ENCODE results near the gene CACNA1G.
A peak's percentile ranks its signal among the peaks of the same experiment; 100 is the strongest.

CACNA1G gene

DNA sequence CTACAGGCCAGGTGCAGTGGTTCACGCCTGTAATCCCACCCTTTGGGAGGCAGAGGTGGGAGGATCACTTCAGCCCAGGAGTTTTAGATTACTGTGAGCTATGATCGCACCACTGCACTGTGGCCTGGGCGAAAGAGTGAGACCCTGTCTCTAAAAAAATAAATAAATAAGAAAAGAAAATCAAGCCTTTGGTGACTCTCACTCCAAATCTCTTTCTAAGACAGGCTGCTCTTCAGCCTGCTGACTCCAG, 75.1 kb downstream of the CACNA1G start:
- no peak for DNase-seq

DNA sequence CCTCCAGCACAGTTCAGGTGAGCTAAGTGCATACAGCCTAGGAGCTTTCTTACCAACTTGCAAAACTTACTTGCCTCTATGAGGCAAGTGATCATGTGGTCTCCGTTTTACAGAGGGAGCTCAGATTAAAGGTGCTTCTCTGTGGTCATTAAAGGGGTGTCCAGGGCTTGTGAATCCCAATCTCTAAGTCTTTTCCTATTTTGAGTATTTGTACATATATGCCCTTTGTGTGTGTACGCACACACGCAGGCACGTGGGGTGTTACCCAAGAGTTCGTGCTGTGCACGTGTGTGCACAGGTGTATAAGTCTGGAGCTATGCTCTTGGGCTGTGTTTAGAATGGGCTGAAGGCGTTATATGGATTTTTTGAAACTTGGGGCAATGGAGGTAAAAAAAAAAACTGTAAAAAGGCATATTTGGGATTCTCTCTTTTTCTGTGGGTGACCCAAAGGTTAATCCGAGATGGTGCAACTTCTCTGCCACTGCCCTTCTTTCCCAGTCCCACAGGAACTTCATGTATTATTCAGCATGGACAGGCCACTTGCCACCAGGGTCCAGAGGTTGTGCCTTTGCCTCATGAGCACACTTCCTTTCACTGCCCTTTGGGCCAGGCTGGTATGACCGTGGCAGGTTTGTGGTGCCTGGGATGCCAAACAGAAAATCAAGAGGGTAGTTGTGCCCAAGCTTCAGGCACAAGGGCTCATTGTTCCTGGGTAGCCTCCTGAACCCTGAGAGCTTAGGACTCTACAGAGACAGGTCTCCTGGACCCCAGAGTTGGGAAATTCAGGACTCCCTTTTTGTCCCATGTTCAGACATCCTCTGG, 75.7 kb downstream of the CACNA1G start:
- DNase-seq, result no peak

DNA sequence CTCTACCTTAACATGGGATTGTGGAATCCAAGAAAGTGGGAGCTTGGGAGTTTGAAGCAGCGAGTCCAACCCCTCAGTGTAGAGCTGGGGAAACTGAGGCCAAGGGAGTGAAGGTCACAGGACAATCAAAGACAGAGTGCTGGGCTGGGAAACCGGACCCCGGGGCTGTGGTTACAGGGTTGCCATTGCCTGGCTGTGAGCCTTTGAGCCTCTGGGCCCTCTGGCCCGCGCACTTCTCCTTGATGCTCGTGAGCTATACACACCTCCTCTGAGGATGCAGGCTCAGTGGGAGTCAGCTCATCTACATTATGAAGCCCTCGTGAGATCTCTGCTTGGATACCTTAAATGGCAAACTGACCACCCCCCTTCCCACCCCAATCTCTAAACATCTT, 76.3 kb downstream of the CACNA1G start:
- no peak for DNase-seq

DNA sequence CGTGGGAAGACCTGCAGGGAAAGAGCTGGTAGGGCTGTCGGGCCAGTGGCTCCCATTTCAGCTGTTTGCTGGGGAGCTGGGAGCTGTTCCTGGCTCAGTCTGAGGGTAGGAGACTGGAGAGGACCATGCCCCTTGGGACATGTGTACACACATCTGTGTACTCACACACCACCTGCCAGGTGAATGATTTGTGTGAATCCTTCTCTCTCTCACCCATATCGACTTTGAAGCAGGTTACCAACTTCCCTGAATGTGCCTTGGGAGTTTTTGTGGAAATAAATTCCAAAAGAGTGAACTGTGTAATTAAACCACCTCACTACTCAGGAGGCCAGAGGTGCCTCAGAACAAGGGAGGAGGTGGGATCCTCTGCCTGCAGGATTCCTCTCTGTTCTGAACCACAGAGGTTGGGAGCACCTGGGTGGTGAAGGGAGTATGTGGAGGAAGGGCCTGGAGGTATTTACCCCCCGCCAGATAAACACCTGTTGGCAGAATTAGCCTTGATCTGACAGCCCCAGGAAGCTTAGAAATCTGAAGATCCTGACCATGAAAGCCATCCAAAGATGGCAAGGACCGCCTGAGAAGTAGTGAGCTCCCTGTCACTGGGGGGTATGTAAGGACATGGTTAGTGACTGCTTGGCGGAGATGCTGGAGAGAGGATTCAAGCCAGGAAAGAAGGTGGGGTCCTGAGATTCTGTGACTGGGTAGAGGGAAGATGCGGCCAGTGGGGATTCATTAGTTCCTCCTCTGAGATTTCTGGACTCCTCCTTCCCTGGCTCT, 77.5 kb downstream of the CACNA1G start:
- no peak for DNase-seq

DNA sequence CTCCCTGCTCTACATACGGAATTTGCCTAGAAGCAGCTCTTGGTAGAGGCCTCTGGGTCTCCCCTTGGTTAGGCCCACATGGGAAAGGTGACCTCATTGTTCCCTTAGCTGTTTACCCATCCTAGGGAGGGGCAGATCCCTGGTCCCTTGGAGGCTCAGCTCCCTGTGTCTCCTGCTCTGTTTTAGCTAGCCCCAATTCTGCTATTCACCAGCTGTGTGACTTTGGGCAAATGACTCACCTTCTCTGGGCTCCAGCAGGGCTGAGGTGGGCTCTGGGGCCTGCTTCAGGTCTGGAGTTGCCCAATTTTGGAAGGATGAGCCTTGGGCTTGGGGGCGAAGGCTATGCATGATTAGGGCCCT, 78.1 kb downstream of the CACNA1G start:
- DNase-seq, result no peak

DNA sequence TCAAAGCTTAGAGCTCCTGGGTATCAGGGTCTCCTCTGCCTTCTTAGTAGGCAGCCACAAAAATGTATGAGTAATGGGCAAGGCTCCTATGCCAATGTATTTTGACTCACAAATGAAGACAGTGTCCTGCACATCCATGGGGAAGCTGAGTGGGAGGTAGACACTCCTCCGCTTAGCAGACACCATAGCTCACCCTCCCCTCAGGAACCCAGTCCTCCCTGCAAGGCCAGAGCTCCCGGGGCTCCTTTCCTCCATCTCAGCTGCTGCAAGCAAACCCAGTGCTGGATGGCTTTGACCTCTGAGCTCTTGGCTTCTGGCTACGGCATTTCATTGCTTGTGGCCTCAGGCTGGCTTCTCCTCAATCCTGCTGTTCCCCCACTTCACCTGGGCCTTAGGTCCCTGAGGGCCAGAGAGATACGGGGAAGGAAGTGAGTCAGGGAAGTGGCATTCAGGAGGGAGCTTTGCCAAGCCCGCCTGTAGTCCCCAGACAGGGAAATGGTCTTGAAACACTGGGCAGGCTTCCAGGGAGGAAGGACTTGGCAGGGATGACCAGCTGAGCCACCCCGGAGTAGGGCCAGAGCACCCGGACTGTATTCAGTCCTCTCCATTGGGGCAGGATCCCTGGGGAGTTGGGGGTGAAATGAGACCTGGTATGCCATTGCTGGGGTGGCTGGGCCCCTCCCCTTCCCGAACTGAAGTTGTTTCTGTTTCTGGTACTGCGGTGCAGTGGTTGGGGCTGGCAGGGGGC, 78.6 kb downstream of the CACNA1G start:
- DNase-seq, result no peak

DNA sequence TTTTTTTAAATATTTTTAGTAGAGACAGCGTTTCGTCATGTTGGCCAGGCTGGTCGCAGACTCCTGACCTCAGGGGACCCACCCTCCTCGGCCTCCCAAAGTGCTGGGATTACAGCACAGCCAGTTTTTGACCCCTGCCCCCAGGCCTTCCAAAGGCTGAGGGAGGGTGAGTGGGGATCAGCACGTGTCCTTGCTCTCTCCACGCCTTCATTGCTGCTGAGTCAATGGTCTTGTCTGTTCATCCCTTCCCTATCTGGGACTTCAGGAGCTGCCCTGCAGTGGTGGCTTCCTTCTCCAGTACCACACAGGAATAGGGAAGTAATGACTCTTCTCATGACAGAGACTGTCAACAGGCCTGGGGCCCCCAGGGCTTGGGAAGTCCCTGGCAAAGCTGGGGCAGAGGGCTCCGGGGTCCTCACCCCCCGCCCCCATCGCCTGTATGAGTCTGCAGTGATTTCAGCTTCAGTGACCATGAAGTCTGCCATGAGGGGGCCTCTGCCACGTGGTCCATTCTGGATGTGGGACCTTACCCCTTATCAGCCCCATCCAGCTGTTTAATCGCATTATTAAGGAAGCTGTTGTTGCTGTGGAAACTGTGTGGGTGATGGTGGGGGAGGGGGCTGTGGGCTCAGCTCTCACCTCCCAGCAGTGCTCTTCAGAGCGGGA, 80.3 kb downstream of the CACNA1G start:
- no peak for DNase-seq

DNA sequence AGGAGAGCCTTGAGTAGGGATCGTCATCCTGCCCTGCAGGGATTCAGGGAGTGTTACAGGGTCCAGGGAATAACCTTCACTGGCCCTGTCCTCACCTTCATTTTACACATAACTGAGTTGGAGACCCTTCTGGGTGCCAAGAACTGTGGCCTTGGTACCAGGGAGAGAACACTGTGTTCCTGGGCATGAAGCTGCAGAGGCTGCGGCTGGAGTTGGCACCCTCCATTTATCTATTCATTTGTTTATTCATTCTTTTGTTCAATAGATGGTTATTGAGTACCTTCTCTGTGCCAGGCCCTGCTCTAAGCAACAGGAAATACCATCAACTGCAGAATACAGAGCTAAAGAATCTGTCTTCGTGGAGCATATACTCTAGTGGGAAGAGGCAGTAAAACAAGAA, 80.8 kb downstream of the CACNA1G start:
- no peak for DNase-seq

DNA sequence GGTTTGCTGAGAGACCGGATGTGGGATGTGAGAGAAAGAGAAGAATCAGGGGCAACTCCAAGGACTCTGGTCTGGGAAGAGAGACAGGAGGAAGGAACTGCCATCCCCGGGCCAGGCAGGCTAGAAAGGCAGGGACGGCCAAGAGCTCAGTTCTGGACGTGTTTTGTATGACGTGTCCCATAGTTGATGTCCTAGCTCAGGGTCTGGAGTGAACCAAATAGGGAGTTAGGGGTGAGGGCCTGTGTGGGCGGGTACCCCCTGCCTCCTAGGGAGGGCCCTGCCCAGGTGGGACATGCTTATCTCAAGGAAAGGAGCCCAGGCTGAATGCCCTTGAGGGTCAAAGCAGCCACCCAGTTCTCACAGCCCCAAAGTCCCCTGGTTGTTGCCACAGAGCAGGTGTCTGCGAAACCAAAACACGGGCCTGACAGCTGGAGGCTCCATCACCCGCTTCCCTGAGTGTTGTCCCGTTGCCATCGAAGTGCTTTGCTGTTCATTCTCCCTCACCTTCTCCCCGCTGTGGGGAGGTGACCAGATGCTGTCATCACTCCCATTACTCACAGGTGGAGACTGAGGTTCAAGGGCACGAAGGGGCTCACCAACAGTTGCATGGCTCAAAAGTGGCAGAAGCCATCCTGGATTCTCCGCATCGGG, 81.7 kb downstream of the CACNA1G start:
- no peak for DNase-seq

DNA sequence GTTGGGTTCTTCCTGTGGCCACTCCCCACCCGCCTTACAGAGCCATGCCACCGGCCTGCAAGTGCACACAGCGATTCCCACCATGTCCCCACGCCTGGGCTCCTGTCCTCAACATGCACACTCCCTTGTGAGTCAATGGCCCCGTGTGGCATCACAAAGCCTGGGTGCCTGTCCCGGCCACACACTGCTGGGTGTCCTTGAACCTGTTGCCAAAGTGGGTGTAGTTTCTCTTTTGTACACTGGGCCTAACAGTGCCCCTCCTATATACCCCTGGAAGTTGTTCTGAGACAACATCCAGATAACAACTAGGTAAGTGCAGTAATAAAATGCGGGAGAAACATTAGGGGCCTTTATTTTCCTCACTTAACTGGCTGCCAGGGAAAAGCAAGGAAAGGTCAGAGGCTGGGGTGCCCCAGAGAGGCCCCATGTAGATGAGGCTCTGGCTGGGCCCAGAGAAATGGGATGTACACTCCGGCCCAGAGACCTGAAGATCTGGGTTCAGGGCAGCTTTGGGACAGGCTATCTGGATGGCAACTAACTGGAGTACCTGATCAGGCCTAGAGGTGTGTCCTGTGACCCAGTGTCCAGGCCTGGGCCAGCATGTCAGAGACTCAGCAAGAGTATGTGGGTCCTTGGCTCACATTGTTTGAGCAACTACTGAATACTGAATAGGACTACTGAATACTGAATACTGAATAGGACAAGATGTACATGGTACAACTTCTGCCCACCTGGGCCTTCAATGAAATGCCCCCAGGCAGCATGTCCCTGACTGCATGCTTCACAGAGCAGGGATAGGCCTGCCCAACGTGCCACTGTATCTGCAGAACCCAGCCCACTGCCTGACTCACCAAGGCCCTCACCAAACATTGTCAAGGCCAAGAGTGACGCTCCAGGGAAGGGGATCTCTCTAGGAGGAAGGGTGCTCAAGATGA, 82.5 kb downstream of the CACNA1G start:
- no peak for DNase-seq

DNA sequence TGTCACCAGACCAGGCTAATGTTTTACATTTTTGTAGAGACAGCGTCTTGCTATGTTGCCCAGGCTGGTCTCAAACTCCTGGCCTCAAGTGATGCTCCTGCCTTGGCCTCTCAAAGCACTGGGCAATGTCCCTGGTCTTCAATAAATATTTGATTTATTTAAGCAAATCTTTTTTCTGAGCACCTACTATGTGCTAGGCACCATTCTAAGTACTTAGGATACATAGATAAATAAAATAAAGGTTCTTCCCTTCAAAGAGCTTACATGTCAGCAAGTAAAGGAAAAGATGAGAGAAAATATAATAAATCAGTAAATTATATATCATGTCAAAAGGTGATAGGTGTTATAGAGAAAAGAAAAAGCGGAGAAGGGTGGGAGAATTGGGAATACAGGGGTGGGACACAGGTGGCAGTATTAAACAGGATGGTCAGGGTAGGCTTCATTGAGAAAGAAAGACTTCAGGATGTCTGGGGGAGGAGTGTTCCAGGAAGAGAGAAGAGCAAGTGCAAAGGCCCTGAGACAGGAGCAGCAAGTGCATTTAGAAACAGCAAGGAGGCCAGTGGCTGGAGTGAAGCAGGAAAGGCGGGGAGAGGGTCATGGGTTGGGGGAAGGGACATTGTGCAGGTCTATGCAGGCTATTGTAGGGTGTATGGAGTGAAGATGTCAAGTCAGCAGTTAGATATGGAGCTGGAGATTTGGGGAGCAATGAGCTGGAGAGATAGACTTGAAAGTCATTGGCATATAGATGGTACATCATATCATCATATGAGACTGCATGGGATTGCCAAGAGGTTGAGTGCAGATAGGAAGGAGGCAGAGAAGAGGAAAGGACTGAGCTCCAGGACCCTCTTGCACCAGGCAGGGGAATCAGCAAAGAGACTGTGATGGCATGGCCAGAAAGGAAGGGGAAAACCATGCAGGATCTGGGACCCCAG, 85.5 kb downstream of the CACNA1G start:
- no peak for DNase-seq

DNA sequence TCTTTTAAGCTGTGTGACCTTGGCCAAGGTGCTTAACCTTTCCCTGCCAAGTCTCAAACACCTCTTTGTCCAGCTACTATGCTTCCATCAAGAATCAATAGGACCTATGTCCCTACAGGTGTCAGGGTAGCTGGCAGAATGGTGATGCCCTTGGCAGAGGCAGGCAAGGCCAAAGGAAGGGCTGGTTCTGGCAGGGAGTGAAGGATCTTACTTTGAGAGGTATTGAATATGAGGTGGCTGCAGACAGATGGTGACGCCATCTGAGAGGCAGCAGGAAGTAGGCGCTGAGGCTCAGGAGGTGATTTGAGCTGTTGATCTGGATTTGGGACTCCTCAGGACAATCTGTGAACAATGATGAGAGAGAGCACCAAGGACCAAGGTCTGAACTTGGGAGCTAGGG, 86.7 kb downstream of the CACNA1G start:
- peak; percentile 80 to 85 for DNase-seq

DNA sequence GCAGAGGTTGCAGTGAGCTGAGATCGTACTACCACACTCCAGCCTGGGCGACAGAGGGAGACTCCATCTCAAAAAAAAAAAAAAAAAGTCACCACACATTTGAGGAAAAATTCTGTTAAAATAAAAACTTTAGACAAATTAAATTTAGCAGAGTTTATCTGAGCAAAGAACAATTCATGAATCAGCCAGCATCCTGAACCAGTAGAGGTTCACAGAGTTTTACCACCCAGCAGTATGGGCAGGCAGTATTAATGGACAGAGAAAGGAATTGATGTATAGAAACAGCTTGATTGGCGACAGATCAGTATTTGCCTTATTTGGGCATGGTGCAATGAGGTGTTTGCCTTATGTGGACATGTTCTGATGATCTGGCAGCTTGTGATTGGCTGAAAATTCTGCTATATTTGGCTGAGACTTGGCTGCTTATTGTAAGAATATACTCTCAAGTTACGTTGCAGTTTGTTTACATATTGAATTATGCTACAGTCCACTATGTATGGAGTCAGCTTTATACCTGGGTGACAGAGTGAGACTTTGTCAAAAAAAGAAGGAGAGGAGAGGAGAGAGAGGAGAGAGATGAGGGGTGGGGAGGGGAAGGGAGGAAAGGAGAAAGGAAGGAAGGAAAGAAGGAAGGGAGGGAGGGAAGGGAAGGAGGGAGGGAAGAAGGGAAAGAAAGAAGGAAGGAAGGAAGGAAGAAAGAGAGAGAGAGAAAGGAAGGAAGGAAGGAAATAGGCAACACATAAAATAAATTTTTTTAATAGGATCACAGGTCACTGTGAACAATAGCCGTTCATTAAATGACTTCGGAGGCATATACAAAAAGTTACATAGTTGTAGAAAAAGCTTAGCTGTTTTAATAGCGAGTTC, 88.8 kb downstream of the CACNA1G start:
- no peak for DNase-seq

DNA sequence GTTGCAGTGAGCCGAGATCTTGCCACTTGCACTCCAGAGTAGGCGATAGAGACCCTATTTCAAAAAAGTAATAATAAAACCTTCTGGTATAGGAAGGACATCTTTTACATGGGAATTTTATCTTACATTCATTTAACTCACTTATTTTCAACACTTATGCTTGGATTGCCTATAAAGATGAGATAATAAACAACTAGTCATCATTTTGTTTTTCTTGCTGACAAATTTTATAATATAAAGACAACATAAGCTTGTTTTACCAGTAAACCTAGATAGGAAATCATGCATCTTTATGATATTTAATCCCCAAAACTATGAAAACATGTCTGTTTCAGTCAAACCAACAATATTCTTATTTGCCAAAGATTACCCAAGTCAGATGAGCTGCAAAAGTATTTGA, 91.1 kb downstream of the CACNA1G start:
- no peak for DNase-seq

DNA sequence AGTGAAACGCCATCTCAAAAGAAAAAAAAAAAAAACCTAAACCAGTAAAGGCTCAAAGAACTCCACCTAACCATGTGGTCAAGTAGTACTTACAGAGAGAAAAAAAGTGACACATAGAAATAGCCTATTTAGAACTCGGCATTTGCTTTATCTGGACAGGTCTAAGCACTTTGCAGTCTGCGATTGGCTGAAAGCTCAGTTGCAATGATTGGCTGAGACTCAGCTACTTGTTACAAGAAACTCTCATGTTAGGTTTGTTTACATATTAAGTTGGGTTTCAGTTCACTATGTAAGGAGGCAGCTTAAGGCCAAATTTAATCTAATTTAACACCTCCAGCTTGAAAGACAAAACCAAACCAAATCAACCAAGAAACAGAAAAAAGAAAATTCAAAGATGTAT, 93.2 kb downstream of the CACNA1G start:
- no peak for DNase-seq

DNA sequence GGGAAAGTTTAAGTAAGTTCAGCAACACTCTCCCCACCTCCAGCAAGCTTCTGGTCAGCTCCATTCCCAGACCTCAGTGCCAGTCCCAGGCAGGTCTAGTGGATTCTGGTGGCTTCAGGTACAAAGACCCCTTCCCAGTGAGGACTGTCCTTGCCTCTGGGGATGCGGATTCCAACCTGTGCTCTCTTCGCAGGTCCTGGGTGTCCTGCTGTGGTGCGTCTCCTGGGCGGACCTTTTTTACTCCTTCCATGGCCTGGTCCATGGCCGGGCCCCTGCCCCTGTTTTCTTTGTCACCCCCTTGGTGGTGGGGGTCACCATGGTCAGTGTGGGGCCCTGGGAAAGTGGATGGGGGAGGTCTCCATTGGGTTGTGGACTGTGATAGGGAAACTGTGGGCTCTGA, 96.0 kb downstream of the CACNA1G start:
- DNase-seq, result no peak

DNA sequence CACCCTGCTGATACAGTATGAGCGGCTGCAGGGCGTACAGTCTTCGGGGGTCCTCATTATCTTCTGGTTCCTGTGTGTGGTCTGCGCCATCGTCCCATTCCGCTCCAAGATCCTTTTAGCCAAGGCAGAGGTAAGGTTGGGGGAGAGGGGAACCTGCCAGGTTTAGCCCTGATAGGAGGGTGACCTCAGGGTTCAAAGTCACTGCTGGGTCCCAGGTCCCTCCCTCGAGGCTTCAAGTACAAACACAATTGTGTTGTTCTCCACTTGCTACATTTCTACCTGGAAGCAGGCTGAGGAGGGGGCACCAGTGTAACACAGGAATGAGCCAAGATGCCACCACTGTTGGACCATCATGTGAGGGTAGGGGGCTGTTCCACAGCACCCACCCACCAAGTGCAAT, 96.5 kb downstream of the CACNA1G start:
- no peak for DNase-seq

DNA sequence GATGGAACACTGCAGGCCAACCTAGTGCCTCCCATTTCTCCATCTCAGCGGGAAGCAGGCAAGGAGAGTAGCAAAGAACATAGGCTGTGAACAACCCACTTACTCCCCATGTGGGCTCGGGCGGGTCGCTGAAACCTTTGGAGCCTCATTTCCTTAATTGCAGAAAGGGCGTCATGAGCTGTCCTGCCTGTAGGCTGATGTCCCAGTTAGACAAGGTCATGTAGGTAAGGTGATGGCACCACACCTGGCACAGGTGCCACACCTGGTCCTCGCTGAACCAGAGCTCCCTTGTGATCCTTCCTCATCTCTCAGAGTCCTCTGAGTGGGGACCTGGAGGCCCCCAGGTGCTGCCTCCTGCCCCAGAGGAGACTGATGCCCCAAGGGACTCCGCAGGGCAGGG, 97.1 kb downstream of the CACNA1G start:
- DNase-seq, result no peak

DNA sequence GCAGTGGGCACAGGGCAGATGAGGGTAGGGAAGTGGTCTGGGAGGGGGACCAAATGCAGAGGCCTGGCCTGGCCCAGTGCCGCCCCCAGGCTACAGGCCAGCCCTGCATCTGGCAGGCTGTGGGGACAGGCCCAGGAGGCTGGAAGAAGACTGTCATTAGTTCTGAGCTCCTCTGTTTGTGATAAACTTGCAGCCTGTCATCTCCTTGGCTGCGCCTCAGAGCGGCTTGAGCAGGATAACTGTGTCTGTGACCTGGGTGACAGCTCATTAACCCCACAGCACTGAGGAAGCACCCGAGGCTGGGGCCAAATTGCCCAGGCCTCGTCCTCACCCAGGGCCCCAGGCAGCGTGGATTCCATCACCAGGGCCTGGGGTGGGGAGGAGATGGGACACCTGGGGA, 98.1 kb downstream of the CACNA1G start:
- DNase-seq, result no peak

DNA sequence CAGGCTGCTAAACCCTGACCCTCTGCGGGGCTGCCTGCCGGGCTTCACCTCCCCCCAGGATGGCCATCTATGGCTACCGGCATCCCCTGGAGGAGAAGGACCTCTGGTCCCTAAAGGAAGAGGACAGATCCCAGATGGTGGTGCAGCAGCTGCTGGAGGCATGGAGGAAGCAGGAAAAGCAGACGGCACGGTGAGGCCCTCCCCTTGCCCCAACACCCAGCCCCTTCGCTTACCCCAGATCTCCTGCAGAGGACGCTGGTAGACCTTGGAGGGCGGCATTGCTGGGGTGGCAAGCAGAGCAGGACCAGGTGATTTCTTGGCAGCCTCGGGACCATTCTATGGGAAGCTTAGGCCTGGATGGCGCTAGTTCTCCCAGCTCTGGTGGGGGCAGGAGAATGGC, 98.7 kb downstream of the CACNA1G start:
- DNase-seq, result no peak
